Stimulated activated CD4-positive, alpha-beta T cell treated with anti-CD3 and anti-CD28 coated beads, TNF-alpha, amount 100 ng/mL, for 4 hours (primary cell): ENCODE measurements around the gene CTDSPL.

Experiments
- DNase-seq, 3 experiments: peaks; one replicate each; pipeline ENCODE4 v3.0.0-alpha.2; 2020; ENCODE audit warnings: low read depth in 3 of 3

The CTDSPL gene

DNA sequence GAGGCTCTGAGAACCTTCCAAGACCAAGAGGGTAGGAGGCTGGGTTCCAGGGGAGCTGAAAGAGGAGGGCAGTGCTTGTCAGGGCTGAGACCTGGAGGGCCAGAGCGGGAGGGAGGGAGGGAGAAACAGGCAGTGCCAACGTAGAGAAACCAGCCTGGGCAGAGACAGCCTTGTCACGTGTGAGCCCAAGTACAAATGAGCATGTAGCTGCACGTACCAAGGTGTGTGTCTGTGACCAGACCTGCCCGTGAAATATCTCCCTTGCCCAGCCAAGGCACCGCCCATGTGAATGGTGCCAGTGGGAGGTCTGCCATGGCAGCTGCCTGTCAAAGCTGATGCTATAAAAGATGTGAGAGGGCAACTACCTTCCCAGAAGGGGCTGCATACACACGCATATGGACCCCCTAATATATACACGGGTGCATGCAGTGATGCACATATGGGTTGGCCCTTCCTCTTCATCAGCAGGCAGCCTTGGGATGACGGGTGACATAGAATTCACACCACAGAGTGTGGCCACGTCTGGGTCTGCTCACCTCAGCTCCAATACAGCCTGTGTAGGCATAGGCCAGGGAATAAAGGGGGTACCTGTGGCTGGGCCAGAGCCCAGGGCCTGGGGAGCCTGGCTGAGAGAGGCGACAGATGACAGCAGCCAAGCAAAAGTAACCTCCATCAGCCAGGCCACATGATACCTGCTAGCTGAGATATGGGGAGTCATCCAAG, 7.8 kb upstream of the CTDSPL start:
- DNase-seq = no peak

DNA sequence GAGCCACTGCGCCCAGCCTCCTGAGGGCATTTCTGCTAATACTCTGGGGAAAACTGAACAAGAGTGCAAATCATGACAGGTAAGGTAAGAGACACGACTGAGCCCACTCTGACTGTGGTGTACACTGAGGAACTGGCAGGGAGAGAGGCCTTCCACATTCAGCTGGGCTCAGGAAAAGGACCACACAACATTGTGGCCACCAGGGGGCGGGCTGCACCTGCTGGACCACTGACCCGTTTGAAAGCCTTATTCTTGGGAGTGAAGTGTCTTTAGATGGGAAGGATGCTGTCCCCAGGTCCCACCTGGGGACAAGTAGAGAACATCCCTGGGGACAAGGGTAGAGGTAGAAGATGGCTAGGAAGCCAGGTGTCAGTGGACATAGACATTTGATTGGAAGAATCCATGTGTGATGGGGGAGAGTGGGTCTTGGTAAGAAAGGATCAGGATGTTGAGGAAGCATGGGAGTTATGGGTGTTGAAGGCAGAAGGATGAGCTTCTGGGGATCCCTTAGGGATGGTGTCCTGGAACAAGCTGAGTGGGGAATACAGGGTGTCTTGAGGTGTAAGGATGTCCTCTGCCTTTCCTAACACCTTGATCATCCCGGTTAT, 6.2 kb upstream of the CTDSPL start:
- peak; percentile 50 to 64 (median 58) for DNase-seq

DNA sequence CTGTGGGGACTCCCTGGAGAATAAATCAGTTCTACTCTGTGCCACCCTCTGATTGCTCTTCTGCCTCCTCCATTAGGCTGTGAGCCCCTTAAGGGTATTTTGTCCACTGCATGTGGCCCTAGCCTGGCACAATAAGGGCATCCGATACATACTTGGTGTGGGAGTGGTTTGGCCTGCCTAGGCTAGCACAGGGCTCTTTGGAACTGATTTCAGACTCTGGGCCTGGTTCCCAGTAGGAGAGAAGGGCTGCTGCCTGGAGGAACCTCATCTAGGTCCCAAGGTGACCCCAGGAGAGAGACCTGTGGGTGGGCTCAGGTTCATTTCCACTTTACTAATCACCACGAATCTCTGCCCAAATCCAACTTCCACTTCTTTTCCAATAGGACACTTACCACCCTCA, 5.3 kb upstream of the CTDSPL start:
- no peak for DNase-seq

DNA sequence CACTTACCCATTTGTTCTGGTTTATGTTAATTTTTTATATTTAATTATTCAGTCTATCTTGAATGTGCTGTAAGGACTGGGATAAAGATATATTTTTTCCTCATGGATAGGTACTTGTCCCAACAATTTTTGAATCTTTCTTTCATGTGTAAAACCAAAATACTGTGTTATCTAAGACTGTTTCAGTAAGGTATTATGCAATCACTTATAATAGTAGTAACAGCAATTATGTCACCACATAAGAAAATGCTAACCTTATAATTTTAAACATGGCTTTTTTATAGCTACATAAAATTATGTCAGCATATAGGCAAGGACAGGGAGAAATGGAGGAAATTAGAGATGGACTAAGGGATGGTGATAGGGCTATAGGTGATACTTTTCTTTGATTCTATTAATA, 2.9 kb upstream of the CTDSPL start:
- DNase-seq = no peak

DNA sequence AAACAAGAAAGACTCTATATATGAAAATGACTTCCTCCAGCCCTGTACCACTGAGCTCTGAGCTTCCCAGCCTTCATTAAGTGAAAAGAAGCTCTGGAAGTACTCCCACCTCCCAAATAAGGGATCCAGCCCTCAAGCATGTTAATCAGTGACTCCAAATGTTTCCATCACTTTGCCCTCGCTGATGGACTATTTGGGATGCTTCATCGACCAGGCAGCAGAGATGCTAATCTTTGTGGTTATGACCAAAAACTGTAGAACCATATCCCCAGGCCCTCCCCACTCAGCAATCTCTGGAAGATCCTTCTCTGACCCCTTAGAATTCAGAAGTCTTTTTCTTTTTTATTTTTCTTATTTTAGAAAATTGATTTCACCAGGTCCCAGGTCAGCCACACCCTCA, 2.3 kb upstream of the CTDSPL start:
- DNase-seq = no peak

DNA sequence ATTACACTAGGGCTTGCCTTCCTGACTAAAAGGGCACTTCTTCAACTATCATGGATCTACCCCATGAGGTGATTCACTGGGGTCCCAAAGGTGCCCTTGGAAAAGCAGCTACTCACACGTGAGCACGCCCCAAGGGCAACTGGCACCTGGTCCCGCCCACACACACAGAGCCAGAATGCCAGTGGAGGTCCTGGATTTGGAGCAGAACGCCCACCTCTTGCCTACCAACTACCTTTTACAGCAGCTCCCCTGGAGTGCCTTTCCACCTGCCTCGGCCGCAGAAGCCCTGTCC, 1.8 kb upstream of the CTDSPL start:
- DNase-seq = no peak

DNA sequence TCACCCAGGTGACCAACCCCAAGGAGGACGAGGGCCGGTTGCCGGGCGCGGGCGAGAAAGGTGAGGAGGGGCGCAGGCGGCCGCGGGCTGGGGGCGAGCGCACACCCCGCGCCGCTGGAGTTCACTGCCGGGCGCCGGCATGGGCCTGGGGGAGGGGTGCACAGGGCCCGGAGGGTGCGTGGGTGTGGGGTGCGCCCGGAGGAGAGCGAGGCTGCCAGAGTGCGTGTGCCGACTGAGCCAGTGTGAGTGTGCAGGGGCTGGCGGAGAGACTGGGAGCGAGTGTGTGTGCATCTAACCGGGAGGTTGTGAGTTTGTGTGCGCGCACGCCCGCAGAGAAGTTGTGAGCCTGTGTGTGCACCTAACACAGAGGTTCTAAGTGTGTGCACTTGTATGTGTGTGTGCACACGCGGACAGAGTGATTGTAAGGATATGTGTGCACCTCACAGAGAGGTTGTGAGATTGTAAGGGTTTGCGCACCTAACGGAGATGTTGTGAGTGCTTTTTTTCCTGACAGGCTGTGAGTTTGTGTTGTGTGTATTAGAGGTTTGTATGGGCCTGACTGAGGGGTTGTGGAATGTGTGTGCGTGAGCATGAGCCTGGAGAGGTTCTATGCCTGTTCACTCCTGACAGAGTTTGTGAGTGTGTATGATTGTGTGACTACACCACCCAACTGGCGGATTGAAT, 681 bp downstream of the CTDSPL start:
- peak in 2 of 3 experiments; percentile 48 to 55 for DNase-seq

DNA sequence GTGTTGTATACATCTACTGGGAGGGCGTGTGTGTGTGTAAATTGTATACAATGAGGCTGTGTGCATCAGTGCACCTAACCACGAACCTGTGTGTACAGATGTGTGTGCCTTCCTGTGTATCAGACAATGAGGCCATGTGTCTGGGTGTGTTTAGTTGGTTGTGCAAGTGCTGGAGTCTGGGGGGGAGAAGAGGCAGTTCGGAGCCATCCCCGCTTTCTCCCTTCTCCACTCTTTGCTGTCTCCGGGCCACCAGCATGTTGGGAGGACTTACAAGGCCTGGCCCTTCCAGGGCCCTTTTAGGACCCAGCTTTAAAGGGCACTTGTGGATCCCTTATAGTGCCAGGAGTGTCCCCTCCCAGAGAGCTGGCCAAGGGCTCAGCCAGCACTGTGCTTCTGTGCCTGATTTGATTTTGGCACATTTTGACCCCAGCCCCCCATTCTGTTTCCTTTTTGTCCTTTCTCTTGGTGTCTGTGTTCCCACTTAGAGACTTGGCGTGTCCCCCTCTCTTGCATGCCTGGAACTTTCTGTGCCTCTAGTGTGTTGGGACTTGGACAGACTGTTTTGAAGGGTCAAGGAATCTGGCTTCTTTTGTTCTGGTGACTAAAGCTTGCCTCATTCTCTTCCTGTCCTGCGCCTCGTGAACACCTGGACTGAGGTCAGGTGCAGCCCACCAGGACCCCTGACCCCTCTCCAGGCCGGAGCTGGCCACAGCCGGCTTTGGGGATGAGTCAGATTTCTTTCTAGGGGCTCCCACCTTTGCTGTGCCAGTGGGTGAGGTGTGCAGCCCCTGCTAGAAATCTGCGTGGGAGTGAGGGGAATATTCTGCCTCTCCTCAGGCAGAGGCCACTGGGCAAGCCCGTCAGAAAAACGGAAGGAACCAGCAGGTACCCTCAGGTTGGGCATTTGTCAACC, 1.5 kb downstream of the CTDSPL start:
- DNase-seq = no peak

DNA sequence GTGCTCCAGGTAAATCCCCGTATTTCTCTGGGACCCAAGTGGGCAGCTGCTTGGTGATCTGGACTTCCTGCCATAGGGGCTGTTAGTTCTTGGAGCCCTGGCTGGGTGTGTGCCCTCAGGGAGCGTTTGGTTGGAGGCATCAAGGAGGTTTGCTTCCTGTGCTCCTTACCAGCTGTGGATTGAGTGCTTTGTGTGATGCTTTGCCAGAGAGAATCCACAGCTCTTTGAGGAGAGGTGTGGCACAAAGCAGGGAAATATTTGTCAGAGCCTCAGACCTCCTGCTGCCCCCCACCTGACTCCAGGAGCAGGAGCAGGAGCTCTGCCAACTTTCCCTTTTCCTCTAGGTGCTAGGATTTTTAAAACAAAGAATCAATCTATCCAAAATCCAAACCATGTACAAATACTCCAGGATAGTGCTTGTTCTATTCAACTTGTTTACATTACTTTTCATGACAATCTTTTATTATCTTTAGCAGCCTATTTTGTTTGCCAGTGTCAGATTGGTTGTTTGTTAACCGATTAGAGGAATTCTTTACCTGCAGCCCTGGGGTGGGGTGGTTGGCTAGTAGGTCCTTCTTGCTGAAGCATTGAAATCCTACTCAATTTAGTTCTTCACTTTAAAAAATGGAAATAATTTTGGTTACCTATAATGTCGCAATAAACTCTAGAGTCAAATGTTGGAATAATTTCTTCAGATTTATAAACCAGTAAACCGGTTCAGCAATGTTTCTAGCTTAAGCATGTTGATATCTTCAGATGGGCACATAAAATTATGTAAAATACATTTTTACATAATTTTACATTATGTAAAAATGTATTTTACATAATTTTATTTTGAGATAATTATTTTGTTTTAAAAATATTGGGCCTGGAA, 2.5 kb downstream of the CTDSPL start:
- DNase-seq = no peak

DNA sequence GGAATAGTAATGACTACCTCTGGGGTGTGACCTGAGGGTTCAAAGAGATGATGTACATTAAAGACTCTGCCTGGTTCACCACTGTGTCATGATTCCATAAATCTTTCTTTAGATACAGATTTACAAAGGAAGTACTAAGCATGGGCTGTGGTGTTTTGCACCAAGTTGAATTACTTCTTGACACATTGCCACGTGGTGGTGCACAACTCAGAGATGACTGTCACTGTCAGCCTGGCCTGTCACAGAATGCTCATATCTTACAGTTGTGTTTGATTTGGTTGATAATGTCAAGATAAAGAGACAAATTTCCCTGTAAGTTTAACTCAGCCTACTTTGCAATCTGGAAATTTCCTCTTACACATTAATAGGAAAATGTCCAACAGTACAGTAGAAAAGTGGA, 3.2 kb downstream of the CTDSPL start:
- DNase-seq = no peak

DNA sequence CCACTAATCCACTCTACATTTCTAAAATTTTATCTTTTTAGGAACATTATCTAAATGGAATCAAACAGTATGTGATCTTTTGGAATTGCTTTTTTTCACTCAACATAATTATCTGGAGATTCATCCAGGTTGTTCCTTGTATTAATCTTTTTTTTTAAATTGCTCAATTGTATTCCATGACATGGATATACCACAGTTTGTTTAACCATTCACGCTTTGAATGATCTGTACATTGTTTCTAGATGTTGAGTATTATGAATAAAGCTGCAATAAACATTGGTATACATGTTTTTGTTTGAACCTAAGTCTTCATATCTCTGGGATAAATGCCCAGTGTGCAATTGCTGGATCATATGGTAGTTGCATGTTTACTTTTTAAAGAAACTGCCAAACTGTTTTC, 5.5 kb downstream of the CTDSPL start:
- no peak for DNase-seq

DNA sequence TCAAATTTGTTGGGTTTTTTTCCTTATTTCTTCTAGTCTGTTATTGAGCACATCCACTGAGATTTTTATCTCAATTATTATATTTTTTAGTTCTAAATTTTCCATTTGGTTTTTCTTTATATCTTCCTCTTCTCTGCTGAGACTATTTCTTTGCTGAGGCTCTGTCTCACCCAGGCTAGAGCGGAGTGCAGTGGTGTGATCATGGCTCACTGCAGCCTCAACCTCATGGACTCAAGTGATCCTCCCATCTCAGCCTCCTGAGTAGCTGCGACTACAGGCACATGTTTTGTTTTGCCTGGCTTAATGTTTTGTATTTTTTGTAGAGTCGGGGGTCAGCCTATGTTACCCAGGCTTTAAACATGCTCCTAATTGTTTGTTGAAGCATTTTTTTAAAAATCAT, 10.2 kb downstream of the CTDSPL start:
- DNase-seq = no peak

DNA sequence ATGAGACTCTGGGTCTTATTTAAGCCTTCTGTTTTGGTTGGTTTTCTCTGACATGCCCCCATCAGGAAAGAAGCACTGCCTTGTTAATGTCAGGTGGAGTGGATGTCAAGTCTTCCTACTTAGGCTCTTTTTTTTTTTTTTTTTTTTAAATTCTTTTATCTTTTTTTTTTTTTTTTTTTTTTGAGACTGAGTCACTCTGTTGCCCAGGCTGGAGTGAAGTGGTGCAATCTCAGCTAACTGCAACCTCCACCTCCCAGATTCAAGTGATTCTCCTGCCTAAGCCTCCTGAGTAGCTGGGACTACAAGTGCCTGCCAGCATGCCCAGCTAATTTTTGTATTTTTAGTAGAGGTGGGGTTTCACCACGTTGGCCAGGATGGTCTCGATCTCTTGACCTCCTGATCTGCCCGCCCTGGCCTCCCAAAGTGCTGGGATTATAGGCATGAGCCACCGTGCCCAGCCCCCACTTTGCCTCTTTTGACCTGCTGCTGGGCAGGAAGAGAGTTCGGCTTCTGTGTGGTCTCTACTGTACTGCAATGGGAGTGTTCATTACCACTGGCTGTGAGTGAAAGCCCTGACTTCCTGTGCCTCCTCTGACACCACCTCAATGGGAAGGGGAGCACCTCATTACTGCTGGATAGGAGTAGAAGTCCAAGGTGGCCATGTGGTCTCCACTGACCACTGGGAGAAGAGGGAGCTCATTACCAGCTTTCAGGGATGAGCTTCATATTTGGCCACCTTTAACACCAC, 10.9 kb downstream of the CTDSPL start:
- DNase-seq = no peak

DNA sequence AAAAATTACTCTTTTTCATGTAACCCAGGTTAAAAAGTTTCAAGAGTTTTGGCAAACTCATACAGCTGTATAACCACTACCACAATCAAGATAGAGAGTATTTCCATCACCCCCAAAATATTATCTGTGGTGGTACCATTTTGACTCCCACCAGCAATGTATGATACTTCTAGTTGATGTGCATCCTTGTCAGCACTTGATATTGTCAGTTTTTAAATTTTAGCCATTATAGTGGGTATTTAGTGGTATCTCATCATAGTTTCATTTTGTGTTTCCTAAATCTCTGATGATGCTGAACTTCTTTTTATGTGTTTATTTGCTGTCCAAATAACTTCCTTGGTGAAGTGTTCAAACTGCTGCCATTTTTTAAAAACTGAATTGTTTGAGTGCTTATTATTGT, 14.6 kb downstream of the CTDSPL start:
- no peak for DNase-seq

DNA sequence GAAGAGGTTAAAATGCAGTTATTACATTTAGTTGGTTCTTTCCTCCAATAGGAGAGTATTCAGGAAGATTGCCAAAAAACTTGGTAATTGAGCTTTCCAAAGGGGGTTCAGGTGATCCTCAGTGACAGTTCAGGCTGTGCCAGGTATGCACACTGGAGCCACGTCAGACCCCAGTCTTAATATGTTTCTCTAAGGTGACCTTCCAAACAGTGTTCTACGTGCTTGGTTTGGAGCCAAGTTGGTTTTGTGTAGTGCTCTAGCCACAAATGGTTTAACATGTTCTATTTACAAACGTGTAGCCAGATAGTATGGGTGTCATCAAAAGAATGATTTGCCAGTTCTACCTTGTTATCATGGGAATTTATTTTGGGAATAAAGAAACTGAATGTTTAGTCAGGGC, 21.0 kb downstream of the CTDSPL start:
- no peak for DNase-seq

DNA sequence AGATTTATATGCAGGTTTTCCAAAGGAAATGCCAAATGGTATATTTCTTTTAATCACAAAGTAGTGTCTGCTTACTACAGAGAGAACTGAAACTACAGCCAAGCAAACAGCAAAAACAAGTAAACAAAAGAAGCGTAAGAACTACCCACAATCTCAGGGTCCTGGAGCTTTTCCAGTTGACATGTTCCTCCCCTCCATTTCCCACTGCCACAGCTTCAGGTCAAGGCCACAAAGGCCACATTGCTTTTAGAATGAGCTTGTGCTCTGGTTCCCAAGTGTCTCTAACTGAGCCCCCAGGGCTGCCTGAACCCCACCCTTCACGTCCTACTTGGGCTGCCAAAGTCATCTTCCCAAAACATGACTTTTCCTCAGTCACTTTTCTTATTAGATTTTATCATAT, 24.1 kb downstream of the CTDSPL start:
- DNase-seq = no peak

DNA sequence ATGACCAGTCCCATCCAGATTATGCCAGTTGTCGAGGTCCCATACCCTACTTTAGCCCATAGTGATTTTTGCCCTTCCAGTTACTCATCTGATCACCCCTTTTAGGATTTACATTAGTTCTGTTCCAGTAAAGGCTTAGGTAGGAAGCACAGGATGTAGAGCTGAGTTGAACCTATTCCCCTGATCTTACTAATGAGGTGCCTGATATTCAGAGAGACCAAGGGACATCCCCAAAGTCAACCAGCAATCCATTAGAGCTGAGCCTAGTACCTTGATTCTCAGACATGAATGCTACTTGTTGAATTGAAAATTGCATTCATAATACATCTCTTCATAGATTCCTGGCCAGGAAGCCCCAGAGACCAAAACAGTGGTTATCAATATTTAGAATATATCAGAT, 24.7 kb downstream of the CTDSPL start:
- DNase-seq = no peak

DNA sequence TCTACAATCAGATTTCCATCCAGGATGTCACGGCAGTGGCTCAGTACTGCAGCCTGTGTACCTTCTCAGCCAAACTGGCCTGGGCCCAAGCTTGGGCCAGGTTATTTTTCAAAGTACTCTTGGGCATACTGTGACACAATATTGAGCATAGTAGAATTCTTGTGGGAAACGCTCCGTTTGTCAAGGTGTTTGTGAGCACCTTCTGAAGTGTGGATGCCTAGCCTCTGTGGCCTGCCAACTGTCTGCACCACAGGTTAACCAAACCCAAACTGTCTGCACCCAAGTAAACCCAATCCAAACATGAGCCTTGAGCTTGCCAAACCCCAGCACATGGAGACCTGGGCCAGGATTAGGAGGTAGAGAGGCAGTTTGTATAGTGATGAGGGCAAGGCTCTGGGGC, 25.4 kb downstream of the CTDSPL start:
- no peak for DNase-seq

DNA sequence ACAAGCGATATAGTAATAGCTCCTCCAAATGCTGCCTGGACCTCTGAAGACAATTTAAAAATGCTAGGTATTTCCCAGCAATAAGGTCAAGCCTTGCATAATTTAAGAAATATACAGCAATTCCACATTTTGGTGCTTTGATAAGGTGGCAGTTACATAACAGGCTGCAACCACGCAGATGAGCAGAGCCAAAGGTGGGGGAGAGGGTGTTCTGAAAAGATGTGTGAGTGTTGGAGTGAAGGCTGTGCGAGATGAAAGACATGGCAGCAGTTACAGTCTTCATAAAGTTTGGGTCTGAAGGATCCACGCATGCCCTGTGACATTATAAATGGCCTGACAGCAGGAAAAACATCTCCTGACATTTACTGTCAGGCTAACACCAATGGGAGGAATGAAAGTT, 26.1 kb downstream of the CTDSPL start:
- no peak for DNase-seq

DNA sequence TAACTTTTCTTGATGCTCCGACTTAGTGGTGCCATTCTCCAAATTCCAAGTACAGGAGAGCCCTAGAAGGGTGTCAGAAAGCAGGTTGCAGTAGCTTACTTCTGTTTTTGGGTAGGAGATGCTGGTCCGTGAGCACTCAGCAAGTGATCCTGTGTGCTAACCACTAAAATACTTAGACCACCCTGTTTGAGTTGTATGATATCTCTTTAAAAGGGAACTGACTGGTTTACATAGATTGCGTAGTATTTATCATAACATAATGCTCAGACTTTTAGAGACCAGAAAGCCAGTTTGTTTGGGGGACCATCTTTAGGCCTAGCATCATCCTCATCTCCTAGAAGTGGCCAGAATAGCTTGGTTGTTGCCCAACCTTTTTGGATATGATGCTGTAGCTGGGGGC, 26.7 kb downstream of the CTDSPL start:
- DNase-seq = no peak

DNA sequence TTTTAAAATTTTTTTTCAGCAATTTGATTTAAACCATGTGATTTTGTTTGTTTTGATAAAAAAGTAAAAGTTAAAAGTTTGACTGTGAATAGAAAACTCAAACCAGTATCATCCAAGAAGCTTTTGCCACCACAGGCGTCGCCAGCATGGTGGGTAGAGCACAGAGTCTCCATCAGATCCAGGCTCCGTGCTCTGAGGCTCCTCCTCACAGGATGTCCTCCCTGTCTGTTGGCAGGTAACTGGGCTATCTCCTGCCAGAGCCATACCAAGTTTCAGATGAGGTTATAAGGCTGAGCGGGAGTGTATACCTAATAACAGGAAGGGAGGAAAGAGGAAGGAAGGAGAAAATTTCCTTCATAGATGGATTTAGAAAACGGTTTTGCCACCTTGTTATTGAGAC, 28.8 kb downstream of the CTDSPL start:
- no peak for DNase-seq
